Right lobe of liver (tissue), 6 donors: Measurements from ENCODE around the gene DCDC2. TPM values are rescaled to one million over a fixed set of nuclear protein-coding genes. Genes with fewer than 3 reads are reported as not detected.
A peak's percentile ranks its signal among the peaks of the same experiment; 100 is the strongest.

Experiments used
- ATAC-seq, 4 donors: fragments of 200-7000 bp; cut with Tn5 transposase; one replicate each; pipeline ENCODE4 v1.9.1; 2020; ENCODE audit warnings: mild to moderate bottlenecking in 4 of 4, moderate library complexity in 4 of 4
- DNase-seq, 3 donors: peaks; one replicate each; pipeline ENCODE4 v3.0.0-alpha.2; 2020
- H3K27ac ChIP-seq, 3 donors: fragments of 200-600 bp; one replicate each; pipeline ENCODE4 v1.8.0; 2022
- H3K27me3 ChIP-seq, 2 donors: fragments of 200-600 bp; one replicate each; pipeline ENCODE4 v1.8.0; 2022
- H3K36me3 ChIP-seq, 4 donors: fragments of 200-600 bp; sonication (generic) in 1 of 4; one replicate each; pipeline versions ENCODE4 v1.5.1 to v1.8.0; 2017 to 2022; ENCODE audit warnings: control low read depth in 1 of 4
- H3K4me1 ChIP-seq, 4 donors: fragments of 200-600 bp; sonication (generic) in 1 of 4; one replicate each; pipeline versions ENCODE4 v1.5.1 to v1.8.0; 2017 to 2022; ENCODE audit warnings: control low read depth in 1 of 4
- H3K4me3 ChIP-seq, 3 donors: fragments of 200-600 bp; one replicate each; pipeline ENCODE4 v1.8.0; 2022
- H3K9me3 ChIP-seq, 4 donors: fragments of 200-600 bp; sonication (generic) in 1 of 4; one replicate each; pipeline versions ENCODE4 v1.5.1 to v1.8.0; 2017 to 2022; ENCODE audit warnings: control low read depth in 1 of 4
- POLR2A ChIP-seq: fragments of 450-650 bp; IDR thresholded peaks from one replicate; pipeline ENCODE4 v1.6.1; 2017; ENCODE audit warnings: antibody characterized with exemption, mild to moderate bottlenecking
- WGBS: methylation state at CpG from one replicate; pipeline ENCODE4 v1.1.6; 2018; ENCODE audit warnings: low coverage, low lambda C conversion rate; ENCODE audit not compliant: insufficient coverage; ENCODE audit errors: missing lambda C conversion rate; 5-methylcytosine and 5-hydroxymethylcytosine counted together
- intact Hi-C, 2 donors: fragments of 100-400 bp; cut with DNase I; formaldehyde crosslinking; loops; one replicate each; pipeline versions ENCODE4 v1.11.2 to v1.14.1; 2022
- total RNA-seq, 6 experiments: library from RNA; depleted of rRNA in 2 of 6; stranded (reverse); fragments of >200 nt in 2 of 6; fragmentation: NEBNext Ultra II Directional in 3 of 6; extraction: Animal tissue kit (Norgen Biotek cat#: 25700) in 3 of 6; gene quantifications; one replicate each; pipeline versions ENCODE4 v1.1.0 to v1.2.4, GENCODE V29; 2016 to 2023
- TF ChIP-seq, protein P1 (sequence below), 4 donors: fragments of 200-600 bp in 3 of 4; fragments of 450-650 bp in 1 of 4; IDR thresholded peaks; one replicate each; pipeline versions ENCODE4 v1.5.1 to v1.8.0; 2016 to 2022; ENCODE audit warnings: antibody characterized with exemption in 4 of 4, mild to moderate bottlenecking in 2 of 4
- donor health status: DM: no; HTN: yes; CAD: no.
- donor health status: DM: no; HTN: no; CAD: no.
- donor health status: DM: no; HTN: no; CAD: no.
- donor health status: DM: no; HTN: yes; CAD: no.
- donor health status: DM: no; HTN: yes; CAD: no.

The DCDC2 gene
- total RNA-seq, 6 experiments from 2014 or later, result 0.68 to 3.8 (median 0.92) TPM

DNA sequence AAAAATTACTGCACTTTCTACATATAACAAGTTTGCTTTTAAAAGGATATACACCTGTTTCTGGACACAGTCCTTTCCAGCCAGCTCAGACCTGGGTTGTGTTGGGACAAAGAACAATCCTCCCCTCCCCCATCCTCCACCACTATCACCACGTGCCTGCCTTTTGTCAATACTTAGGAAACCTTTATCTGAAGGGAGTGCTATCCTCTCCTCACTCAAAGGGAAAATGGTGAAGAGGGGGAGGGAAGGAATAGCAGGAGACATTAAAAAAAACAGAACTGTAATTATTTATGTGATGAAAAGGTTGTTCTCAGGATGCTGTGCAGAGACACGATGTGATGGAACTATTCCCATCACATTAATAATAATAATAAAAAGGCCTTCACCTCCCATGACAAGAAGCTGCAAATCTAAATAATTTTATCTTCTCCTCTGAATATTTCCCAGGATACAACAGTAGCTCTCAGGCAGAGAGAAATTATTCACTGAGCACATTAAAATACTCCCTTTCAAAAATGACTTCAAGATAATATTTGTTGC lies 126.4 kb downstream of the DCDC2 start:
- H3K4me1 ChIP-seq, result no peaks in the 10 kb centered on the region
- H3K9me3 ChIP-seq, result no peaks in the 10 kb centered on the region
- WGBS, result 46% methylated on average over 2 of the region's 2 CpGs
- ATAC-seq, result no peak
- H3K36me3 ChIP-seq, result no peaks in the 10 kb centered on the region
- H3K4me3 ChIP-seq, result no peak overlapping the region
- DNase-seq, result no peak
- no peak overlapping the region for H3K27ac ChIP-seq
- TF ChIP-seq, protein P1, sequence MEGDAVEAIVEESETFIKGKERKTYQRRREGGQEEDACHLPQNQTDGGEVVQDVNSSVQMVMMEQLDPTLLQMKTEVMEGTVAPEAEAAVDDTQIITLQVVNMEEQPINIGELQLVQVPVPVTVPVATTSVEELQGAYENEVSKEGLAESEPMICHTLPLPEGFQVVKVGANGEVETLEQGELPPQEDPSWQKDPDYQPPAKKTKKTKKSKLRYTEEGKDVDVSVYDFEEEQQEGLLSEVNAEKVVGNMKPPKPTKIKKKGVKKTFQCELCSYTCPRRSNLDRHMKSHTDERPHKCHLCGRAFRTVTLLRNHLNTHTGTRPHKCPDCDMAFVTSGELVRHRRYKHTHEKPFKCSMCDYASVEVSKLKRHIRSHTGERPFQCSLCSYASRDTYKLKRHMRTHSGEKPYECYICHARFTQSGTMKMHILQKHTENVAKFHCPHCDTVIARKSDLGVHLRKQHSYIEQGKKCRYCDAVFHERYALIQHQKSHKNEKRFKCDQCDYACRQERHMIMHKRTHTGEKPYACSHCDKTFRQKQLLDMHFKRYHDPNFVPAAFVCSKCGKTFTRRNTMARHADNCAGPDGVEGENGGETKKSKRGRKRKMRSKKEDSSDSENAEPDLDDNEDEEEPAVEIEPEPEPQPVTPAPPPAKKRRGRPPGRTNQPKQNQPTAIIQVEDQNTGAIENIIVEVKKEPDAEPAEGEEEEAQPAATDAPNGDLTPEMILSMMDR (IDR thresholded peaks at IDR 0.05), result no peak
- no peak for TF ChIP-seq POLR2A
- intact Hi-C loops, result no loop called here
- H3K27me3 ChIP-seq, result no peaks in the 10 kb centered on the region

DNA sequence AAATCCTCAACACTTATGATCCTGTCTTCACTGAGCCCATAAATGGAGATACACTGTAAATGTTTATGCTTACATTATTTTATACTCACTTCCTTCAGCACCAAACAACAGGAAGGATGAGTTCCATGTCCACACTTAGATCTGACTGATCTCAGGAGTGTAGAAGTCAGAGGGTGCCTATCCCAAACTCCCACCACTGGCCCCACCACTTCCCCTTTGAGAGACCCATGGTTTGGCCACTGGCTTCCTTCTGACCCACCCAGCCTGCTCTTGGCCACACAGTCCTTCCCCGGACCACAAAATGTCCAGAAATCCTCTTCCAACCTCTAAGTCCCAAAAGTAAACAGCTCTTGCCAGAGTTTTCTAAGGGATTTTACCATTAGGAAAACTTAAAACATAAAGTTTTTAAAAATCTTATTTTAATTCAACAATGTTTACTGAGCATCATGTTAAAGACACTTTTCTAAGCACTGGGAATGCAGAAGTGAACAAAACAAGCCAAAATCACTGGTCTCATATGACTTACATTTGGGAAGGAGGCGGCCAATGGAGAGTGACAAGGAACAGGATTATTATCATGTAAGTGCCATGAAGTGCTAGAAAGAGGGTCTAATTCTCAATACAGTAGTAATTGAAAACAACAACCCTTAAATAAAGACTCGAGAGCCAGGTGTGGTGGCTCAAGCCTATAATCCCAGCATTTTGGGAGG lies 128.0 kb downstream of the DCDC2 start:
- H3K27ac ChIP-seq, result no peak overlapping the region
- H3K36me3 ChIP-seq, result no peaks in the 10 kb centered on the region
- DNase-seq (no peak), ATAC-seq (no peak)
- WGBS, result 37% methylated on average over 3 of the region's 3 CpGs
- no peak overlapping the region for H3K4me3 ChIP-seq
- TF ChIP-seq, protein P1 (IDR thresholded peaks at IDR 0.05), result no peak
- no peak for TF ChIP-seq POLR2A
- H3K4me1 ChIP-seq, result no peaks in the 10 kb centered on the region
- intact Hi-C loops, result no loop called here
- no peaks in the 10 kb centered on the region for H3K9me3 ChIP-seq
- no peaks in the 10 kb centered on the region for H3K27me3 ChIP-seq

DNA sequence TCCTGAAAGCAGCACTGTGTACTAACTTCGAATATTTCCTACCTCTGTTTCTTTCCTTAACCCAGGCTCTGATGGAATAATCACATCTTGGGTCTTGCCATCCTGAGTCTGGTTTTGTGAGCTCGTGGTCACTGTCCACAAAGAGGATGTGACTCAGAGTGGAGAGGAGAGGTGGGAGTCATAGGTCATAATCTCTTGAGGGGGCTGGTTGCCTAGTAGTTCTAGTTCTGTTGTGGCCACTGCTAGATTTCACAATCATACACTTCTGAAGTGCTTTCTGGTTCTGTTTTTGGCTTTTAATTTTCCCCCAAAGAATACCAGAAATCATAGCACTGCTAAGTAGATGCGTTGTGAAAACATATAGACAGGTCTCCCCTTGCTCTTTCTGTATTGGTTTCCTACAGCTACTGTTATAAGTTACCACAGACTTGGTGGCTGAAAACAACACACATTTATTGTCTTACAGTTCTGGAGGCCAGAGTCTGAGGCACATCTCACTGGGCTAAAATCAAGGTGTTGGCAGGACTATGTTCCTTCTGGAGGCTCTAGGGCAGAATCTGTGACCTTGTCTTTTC lies 129.1 kb downstream of the DCDC2 start:
- Histone ChIP-seq H3K4me3 (no peak overlapping the region), H3K9me3 (no peaks in the 10 kb centered on the region), H3K27ac (no peak overlapping the region), H3K36me3 (no peaks in the 10 kb centered on the region), H3K4me1 (no peaks in the 10 kb centered on the region), H3K27me3 (no peaks in the 10 kb centered on the region)
- TF ChIP-seq, protein P1 (IDR thresholded peaks at IDR 0.05), result no peak
- TF ChIP-seq POLR2A, result no peak
- WGBS, result 27% methylated on average over 3 of the region's 3 CpGs
- intact Hi-C loops, result no loop called here
- DNase-seq (no peak), ATAC-seq (peak in 1 of 4 donors; percentile 70)

DNA sequence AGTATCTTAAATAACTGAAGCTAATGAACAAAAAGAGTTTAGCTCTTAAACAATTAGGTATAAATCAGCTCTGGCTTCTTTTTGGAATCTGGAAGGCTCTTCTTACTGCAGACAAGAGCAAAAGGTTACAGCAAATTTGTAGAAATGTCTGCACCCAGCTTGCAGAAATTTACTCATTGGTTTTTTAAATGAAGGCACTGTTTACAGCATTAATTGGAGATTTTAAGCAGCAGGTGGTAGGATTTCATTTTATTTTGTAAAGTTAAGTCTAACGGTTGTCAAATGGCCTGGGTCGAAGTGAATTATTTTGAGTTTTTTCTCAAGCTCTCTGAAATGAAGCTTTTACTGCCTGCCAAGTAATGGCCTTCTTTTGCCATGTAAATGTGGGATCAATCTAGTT lies 129.7 kb downstream of the DCDC2 start:
- H3K36me3 ChIP-seq, result no peaks in the 10 kb centered on the region
- no peaks in the 10 kb centered on the region for H3K27me3 ChIP-seq
- DNase-seq (no peak), ATAC-seq (no peak)
- H3K4me3 ChIP-seq, result no peak overlapping the region
- no peak overlapping the region for H3K27ac ChIP-seq
- intact Hi-C loops, result no loop called here
- no peaks in the 10 kb centered on the region for H3K9me3 ChIP-seq
- H3K4me1 ChIP-seq, result no peaks in the 10 kb centered on the region
- no peak for TF ChIP-seq POLR2A
- TF ChIP-seq, protein P1 (IDR thresholded peaks at IDR 0.05), result no peak
- WGBS, result 32% methylated on average over 2 of the region's 2 CpGs
